HG03025 (cell line): Measurements from ENCODE around the gene ANKRD36.
"Not testable (repeated sequence)": the region's sequence is repeated elsewhere in the genome, so short reads cannot be mapped to it uniquely, and the experiment has no call there.

ENCODE experiments used
- ATAC-seq: cut with Tn5 transposase; IDR thresholded peaks from one replicate; pipeline ENCODE4 v1.9.1; 2021; ENCODE audit warnings: mild to moderate bottlenecking, moderate library complexity; ENCODE audit not compliant: unreplicated experiment, low FRiP score

ANKRD36 gene

GRCh38 chr2:97268075-97268591 lies 155.2 kb downstream of the ANKRD36 start:
- not testable (repeated sequence) for ATAC-seq

GRCh38 chr2:97276232-97276798 lies 163.4 kb downstream of the ANKRD36 start:
- not testable (repeated sequence) for ATAC-seq

GRCh38 chr2:97285187-97285586 lies 172.2 kb downstream of the ANKRD36 start:
- ATAC-seq, result not testable (repeated sequence)

- ATAC-seq, result not testable (repeated sequence)
These were observed 180.7 kb downstream of the ANKRD36 start for GRCh38 chr2:97293687-97294086.
